B cell (primary cell): ENCODE data around the gene BRD1. TPM values are rescaled to one million over a fixed set of nuclear protein-coding genes. Genes with fewer than 3 reads are reported as not detected.

Experiments used
- ATAC-seq: fragments of 200-7000 bp; cut with Tn5 transposase; one replicate; pipeline ENCODE4 v1.10.0; 2021; ENCODE audit warnings: low read depth, mild to moderate bottlenecking, moderate number of reproducible peaks, moderate library complexity
- CTCF ChIA-PET: fragments of 350-600 bp; sonication (Branson Sonifier 250); formaldehyde crosslinking; loops from one replicate; lab custom pipeline; 2021; ENCODE audit warnings: antibody characterized with exemption, inconsistent platforms; lab: Charles Lee
- POLR2A ChIA-PET: fragments of 350-600 bp; sonication (Branson Sonifier 250); formaldehyde crosslinking; loops from one replicate; lab custom pipeline; 2021; ENCODE audit warnings: antibody characterized with exemption; lab: Charles Lee
- DNase-seq: peaks from one replicate; pipeline ENCODE4 v3.0.0; 2013
- H2AFZ ChIP-seq: 2 replicates; pipeline ENCODE4 v1.6.1; 2012; ENCODE audit warnings: mild to moderate bottlenecking, low read depth, low read length; ENCODE audit not compliant: insufficient read depth, poor library complexity, severe bottlenecking
- H3K27ac ChIP-seq, 2 donors: 1 replicate in 1 of 2; 2 replicates in 1 of 2; pipeline ENCODE4 v1.5.1; 2012 to 2013; ENCODE audit warnings: low read length in 2 of 2, mild to moderate bottlenecking in 2 of 2, moderate library complexity in 1 of 2
- H3K27me3 ChIP-seq, 4 experiments: fragments of 200-600 bp in 1 of 4; sonication (generic) in 1 of 4; replicated peaks in 1 of 4; 1 replicate in 2 of 4; 2 replicates in 2 of 4; pipeline versions ENCODE4 v1.6.1 to v1.7.0; 2013 to 2016; ENCODE audit warnings: low read length in 3 of 4, mild to moderate bottlenecking in 2 of 4, mixed read lengths in 1 of 4, moderate library complexity in 1 of 4; ENCODE audit not compliant: insufficient read depth in 4 of 4, control insufficient read depth in 3 of 4; ENCODE audit errors: control extremely low read depth in 1 of 4
- H3K36me3 ChIP-seq, 2 experiments: replicated peaks in 1 of 2; 1 replicate in 1 of 2; 2 replicates in 1 of 2; pipeline versions ENCODE4 v1.6.1 to v1.7.1; 2013; ENCODE audit warnings: low read length in 1 of 2; ENCODE audit not compliant: insufficient read depth in 2 of 2, control insufficient read depth in 1 of 2; ENCODE audit errors: control extremely low read depth in 1 of 2, extremely low read depth in 1 of 2
- H3K4me1 ChIP-seq, 2 donors: fragments of 200-600 bp in 1 of 2; sonication (generic) in 1 of 2; 1 replicate in 1 of 2; 2 replicates in 1 of 2; pipeline versions ENCODE4 v1.5.1 to v1.6.1; 2013 to 2017; ENCODE audit warnings: low read length in 2 of 2; ENCODE audit not compliant: control insufficient read depth in 2 of 2, insufficient read depth in 2 of 2
- H3K4me2 ChIP-seq: replicated peaks from 2 replicates; pipeline ENCODE3; 2012; ENCODE audit warnings: mild to moderate bottlenecking, low read depth, low read length; ENCODE audit not compliant: poor library complexity, severe bottlenecking
- H3K4me3 ChIP-seq, 5 experiments: fragments of 200-600 bp in 1 of 5; sonication (generic) in 1 of 5; 1 replicate in 3 of 5; 2 replicates in 2 of 5; pipeline versions ENCODE4 v1.5.1 to v1.7.0; 2011 to 2016; ENCODE audit warnings: low read length in 4 of 5, mild to moderate bottlenecking in 4 of 5, low read depth in 2 of 5, control low read depth in 1 of 5, moderate library complexity in 1 of 5; ENCODE audit not compliant: insufficient read depth in 1 of 5; ENCODE audit errors: control extremely low read depth in 1 of 5, extremely low read depth in 1 of 5
- H3K79me2 ChIP-seq: fragments of 200-600 bp; sonication (generic); one replicate; pipeline ENCODE4 v1.6.0; 2016; ENCODE audit warnings: low read length; ENCODE audit not compliant: control insufficient read depth, insufficient read depth
- H3K9ac ChIP-seq: fragments of 200-600 bp; sonication (generic); 2 replicates; pipeline ENCODE4 v1.6.1; 2017; ENCODE audit warnings: mild to moderate bottlenecking, low read length, moderate library complexity
- H3K9me3 ChIP-seq, 3 donors: one replicate each; pipeline versions ENCODE4 v1.6.1 to v1.7.1; 2013; ENCODE audit warnings: low read length in 2 of 3; ENCODE audit not compliant: control insufficient read depth in 2 of 3, insufficient read depth in 1 of 3; ENCODE audit errors: control extremely low read depth in 1 of 3
- H4K20me1 ChIP-seq: 2 replicates; pipeline ENCODE4 v1.6.0; 2012; ENCODE audit warnings: mild to moderate bottlenecking, low read length; ENCODE audit not compliant: insufficient read depth, control insufficient read depth, poor library complexity, severe bottlenecking
- H3K27ac Mint-ChIP-seq: one replicate; pipeline ENCODE4 v1.8.0; 2021; ENCODE audit warnings: mixed read lengths
- H3K27me3 Mint-ChIP-seq: one replicate; pipeline ENCODE4 v1.8.0; 2021; ENCODE audit warnings: mixed read lengths
- H3K4me1 Mint-ChIP-seq: one replicate; pipeline ENCODE4 v1.8.0; 2021; ENCODE audit warnings: mixed read lengths
- H3K4me3 Mint-ChIP-seq: one replicate; pipeline ENCODE4 v1.8.0; 2021; ENCODE audit warnings: mixed read lengths
- H3K9me3 Mint-ChIP-seq: one replicate; pipeline ENCODE4 v1.8.0; 2022; ENCODE audit warnings: mixed read lengths; ENCODE audit not compliant: insufficient read depth
- CTCF ChIP-seq: fragments of 200-600 bp; IDR thresholded peaks from one replicate; pipeline ENCODE4 v1.8.0; 2022; ENCODE audit warnings: antibody characterized with exemption, mild to moderate bottlenecking
- EZH2 ChIP-seq: IDR thresholded peaks from 2 replicates; pipeline ENCODE4 v1.6.1; 2012; ENCODE audit warnings: borderline replicate concordance, low read depth, mild to moderate bottlenecking, moderate library complexity, low read length; ENCODE audit not compliant: insufficient read depth, poor library complexity, severe bottlenecking
- WGBS: methylation state at CpG from one replicate; pipeline ENCODE4 v1.1.5; 2013; ENCODE audit warnings: missing lambda C conversion rate; ENCODE audit not compliant: insufficient coverage; 5-methylcytosine and 5-hydroxymethylcytosine counted together
- intact Hi-C: fragments of 100-400 bp; cut with micrococcal nuclease; formaldehyde crosslinking; loops from one replicate; pipeline ENCODE4 v1.10.0; 2022
- polyA plus RNA-seq: library from polyadenylated mRNA; depleted of rRNA; stranded (reverse); fragments of >200 nt; gene quantifications from 2 replicates; pipeline ENCODE4 v1.2.3, GENCODE V29; 2012
- total RNA-seq, 2 donors: library from RNA; stranded (reverse); fragments of 120-200 nt in 1 of 2; gene quantifications; 1 replicate in 1 of 2; 2 replicates in 1 of 2; pipeline versions ENCODE4 v1.2.3 to v1.2.4, GENCODE V29; 2013 to 2022

Gene BRD1
- total and polyA plus RNA-seq, 2 donors (not counting 1 experiment from before 2014, with no cell fraction given) = 16.9 to 73.3 TPM

DNA sequence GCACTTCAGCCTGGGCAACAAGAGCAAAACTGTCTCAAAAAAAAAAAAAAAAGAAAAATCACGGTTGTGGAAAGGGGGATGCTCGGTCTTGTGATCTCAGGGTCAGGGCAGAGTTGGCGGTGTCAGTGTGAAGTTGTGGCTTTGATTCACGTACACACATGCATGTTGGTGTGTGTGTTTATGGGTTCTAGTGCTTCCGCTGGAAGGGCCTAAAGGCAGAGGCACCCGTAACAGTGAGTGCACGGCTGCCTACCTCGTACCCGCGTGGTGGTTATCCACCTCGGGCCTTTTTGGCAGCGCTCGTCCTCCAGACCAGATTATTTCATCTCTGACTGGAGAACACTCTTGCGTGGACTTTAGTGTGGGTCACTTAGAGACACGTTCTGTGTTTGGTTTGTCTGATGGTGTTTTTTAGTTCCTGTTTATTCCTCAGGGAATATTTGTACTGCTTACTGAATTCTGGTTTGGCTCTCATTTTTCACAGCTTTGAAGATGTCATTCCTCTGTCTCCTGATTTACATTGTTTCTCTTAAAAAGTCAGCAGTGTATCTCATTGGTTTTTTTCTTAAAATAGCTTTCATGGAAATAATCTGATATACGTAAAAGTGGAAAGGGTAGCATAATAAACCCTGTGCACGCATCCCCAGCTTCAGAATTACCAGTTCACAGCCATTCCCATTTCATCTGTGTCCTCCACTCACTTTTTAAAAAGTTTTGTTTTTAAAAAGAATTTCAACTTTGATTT, 41.6 kb upstream of the BRD1 start:
- H3K9me3 Mint-ChIP-seq = peaks cover 20% of the 10 kb centered on the region
- Histone ChIP-seq H4K20me1 (peaks cover 44% of the 10 kb centered on the region), H3K27me3 (no peaks in the 10 kb centered on the region), H2AFZ (no peak overlapping the region), H3K4me2 (no peak overlapping the region), H3K9me3 (peaks cover 0 to 39% (median 22%) of the 10 kb centered on the region in 3 donors), H3K79me2 (peaks cover 97% of the 10 kb centered on the region), H3K27ac (no peak overlapping the region), H3K4me3 (no peak overlapping the region), H3K4me1 (no peaks in the 10 kb centered on the region), H3K36me3 (no peaks in the 10 kb centered on the region), H3K9ac (no peak overlapping the region)
- H3K4me3 Mint-ChIP-seq = no peak overlapping the region
- no peak overlapping the region for H3K27ac Mint-ChIP-seq
- no peaks in the 10 kb centered on the region for H3K27me3 Mint-ChIP-seq
- peaks cover 9% of the 10 kb centered on the region for H3K4me1 Mint-ChIP-seq
- ChIA-PET POLR2A (interaction anchor here (0.6 kb wide), 1 partner anchor 322 kb away, joined by 7 read pairs; no protein-coding TSS in a partner anchor), CTCF (no interaction called here)
- TF ChIP-seq EZH2 (no peak), CTCF (no peak)
- DNase-seq (no peak), ATAC-seq (no peak)
- WGBS = 100% methylated on average over 12 of the region's 17 CpGs
- intact Hi-C loops = no loop called here
